Endodermal cell (in vitro differentiated cells): ENCODE data around the gene GALNT5. TPM values are rescaled to one million over a fixed set of nuclear protein-coding genes. Genes with fewer than 3 reads are reported as not detected.
"Not testable (repeated sequence)": the region's sequence is repeated elsewhere in the genome, so short reads cannot be mapped to it uniquely, and the experiment has no call there.

ENCODE experiments used
- DNase-seq: peaks from one replicate; pipeline ENCODE4 v3.0.0-alpha.2; 2017
- H3K27ac ChIP-seq: 2 replicates; pipeline ENCODE4 v1.5.1; 2013; ENCODE audit warnings: mild to moderate bottlenecking, low read depth, low read length, moderate library complexity
- H3K27me3 ChIP-seq: 2 replicates; pipeline ENCODE4 v1.6.1; 2013; ENCODE audit warnings: mild to moderate bottlenecking, low read length, moderate library complexity; ENCODE audit not compliant: insufficient read depth, control insufficient read depth, poor library complexity, severe bottlenecking
- H3K36me3 ChIP-seq: 2 replicates; pipeline ENCODE4 v1.7.0; 2013; ENCODE audit warnings: mild to moderate bottlenecking, low read length, moderate library complexity; ENCODE audit not compliant: control insufficient read depth, insufficient read depth
- H3K4me1 ChIP-seq: one replicate; pipeline ENCODE4 v1.7.0; 2013; ENCODE audit warnings: low read length; ENCODE audit not compliant: control insufficient read depth, insufficient read depth
- H3K4me3 ChIP-seq: 2 replicates; pipeline ENCODE4 v1.5.1; 2013; ENCODE audit warnings: mild to moderate bottlenecking, low read length, moderate library complexity
- H3K9ac ChIP-seq: 2 replicates; pipeline ENCODE4 v1.6.1; 2013; ENCODE audit warnings: mild to moderate bottlenecking, low read length, moderate library complexity; ENCODE audit not compliant: poor library complexity, severe bottlenecking; ENCODE audit errors: extremely low read depth
- H3K9me3 ChIP-seq: 2 replicates; pipeline ENCODE4 v1.6.1; 2013; ENCODE audit warnings: mild to moderate bottlenecking, low read length, moderate library complexity; ENCODE audit not compliant: control insufficient read depth
- H3K27ac Mint-ChIP-seq: 2 replicates; pipeline ENCODE4 v1.8.0; 2020; ENCODE audit warnings: mixed read lengths
- H3K27me3 Mint-ChIP-seq: 2 replicates; pipeline ENCODE4 v1.8.0; 2021; ENCODE audit warnings: mild to moderate bottlenecking, mixed read lengths; ENCODE audit not compliant: insufficient read depth
- H3K36me3 Mint-ChIP-seq: 2 replicates; pipeline ENCODE4 v1.8.0; 2020; ENCODE audit warnings: low read depth, mixed read lengths
- H3K4me1 Mint-ChIP-seq: 2 replicates; pipeline ENCODE4 v1.8.0; 2020; ENCODE audit warnings: mixed read lengths
- H3K4me3 Mint-ChIP-seq: 2 replicates; pipeline ENCODE4 v1.8.0; 2020; ENCODE audit warnings: mild to moderate bottlenecking, moderate library complexity, mixed read lengths
- H3K9me3 Mint-ChIP-seq: 2 replicates; pipeline ENCODE4 v1.8.0; 2020; ENCODE audit warnings: mild to moderate bottlenecking, mixed read lengths
- CTCF ChIP-seq: fragments of 200-600 bp; sonication (generic); conservative IDR thresholded peaks from 2 replicates; pipeline ENCODE4 v1.5.0; 2021; ENCODE audit warnings: antibody characterized with exemption, mild to moderate bottlenecking
- WGBS, 2 experiments: methylation state at CpG; one replicate each; pipeline versions ENCODE4 v1.1.5 to v1.1.7; 2013; ENCODE audit warnings: missing lambda C conversion rate in 2 of 2, mixed read lengths in 1 of 2; ENCODE audit not compliant: insufficient coverage in 1 of 2, insufficient read length in 1 of 2; 5-methylcytosine and 5-hydroxymethylcytosine counted together
- total RNA-seq, 2 donors: library from RNA; stranded (reverse); fragmentation: NEBNext Ultra II Directional in 1 of 2; extraction: Animal tissue kit (Norgen Biotek cat#: 25700) in 1 of 2; gene quantifications; 2 replicates in 1 of 2; 3 replicates in 1 of 2; pipeline ENCODE4 v1.2.1, GENCODE V29; 2021

The GALNT5 gene
- total RNA-seq, 2 donors from 2014 or later, result 0.11 TPM; not detected in 1

- TF ChIP-seq CTCF, result no peak
- Histone ChIP-seq H3K36me3 (no peaks in the 10 kb centered on the region), H3K9me3 (no peaks in the 10 kb centered on the region), H3K4me1 (peaks cover 10% of the 10 kb centered on the region), H3K27me3 (no peaks in the 10 kb centered on the region), H3K27ac (no peak overlapping the region), H3K9ac (no peak overlapping the region), H3K4me3 (no peak overlapping the region)
- DNase-seq, result no peak
- Mint-ChIP-seq H3K27ac (no peak overlapping the region), H3K4me3 (no peak overlapping the region), H3K27me3 (no peaks in the 10 kb centered on the region), H3K36me3 (no peaks in the 10 kb centered on the region), H3K9me3 (peaks cover under 1% of the 10 kb centered on the region), H3K4me1 (peaks cover 13% of the 10 kb centered on the region)
- 73 to 87% methylated on average over 2 of the region's 2 CpGs for WGBS, 2 experiments
Measured at GRCh38 chr2:157269922-157270321, 12.4 kb downstream of the GALNT5 start.

DNA sequence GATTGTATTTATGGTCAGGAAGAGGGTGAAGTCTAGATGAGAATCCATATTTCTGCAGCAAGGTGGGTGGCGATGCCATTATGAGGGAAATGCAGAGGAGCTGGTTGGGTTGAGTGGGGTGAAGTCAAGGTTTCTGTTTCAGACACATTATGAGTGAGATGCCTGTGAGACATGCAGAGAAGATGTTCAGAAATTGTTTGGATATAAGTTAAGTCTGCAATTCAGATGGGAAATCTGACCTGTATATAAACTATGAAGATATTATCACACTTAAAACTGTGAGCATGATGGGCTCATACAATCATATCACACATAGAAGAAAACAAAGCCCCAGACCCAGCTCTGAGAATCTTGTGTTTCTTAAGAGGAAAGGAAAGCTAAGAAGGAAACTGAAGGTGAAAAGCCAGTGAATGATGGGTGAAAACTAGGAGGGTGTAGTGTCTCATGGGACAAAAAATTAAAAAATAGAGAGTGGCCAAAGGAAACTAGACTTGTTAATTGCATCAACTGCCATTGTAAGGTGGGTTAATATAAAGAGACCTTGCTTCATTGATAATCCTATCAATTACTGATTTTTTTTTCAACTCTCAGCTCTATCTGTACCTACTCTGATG is 14.2 kb downstream of the GALNT5 start:
- no peaks in the 10 kb centered on the region for H3K36me3 Mint-ChIP-seq
- no peak for TF ChIP-seq CTCF
- no peak overlapping the region for H3K9ac ChIP-seq
- H3K27ac Mint-ChIP-seq, result no peak overlapping the region
- WGBS, 2 experiments, result 92 to 100% methylated on average over 1 of the region's 1 CpG
- DNase-seq, result no peak
- no peak overlapping the region for H3K27ac ChIP-seq
- no peaks in the 10 kb centered on the region for H3K9me3 ChIP-seq
- H3K27me3 ChIP-seq, result no peaks in the 10 kb centered on the region
- H3K4me3 Mint-ChIP-seq, result no peak overlapping the region
- peaks cover 3% of the 10 kb centered on the region for H3K9me3 Mint-ChIP-seq
- no peaks in the 10 kb centered on the region for H3K4me1 Mint-ChIP-seq
- no peak overlapping the region for H3K4me3 ChIP-seq
- no peaks in the 10 kb centered on the region for H3K27me3 Mint-ChIP-seq
- H3K36me3 ChIP-seq, result no peaks in the 10 kb centered on the region
- no peaks in the 10 kb centered on the region for H3K4me1 ChIP-seq

- H3K4me1 ChIP-seq, H3K36me3 ChIP-seq, H3K4me3 Mint-ChIP-seq, H3K4me3 ChIP-seq, DNase-seq, H3K36me3 Mint-ChIP-seq, H3K4me1 Mint-ChIP-seq, H3K27me3 Mint-ChIP-seq, H3K27me3 ChIP-seq, H3K9me3 ChIP-seq, H3K9me3 Mint-ChIP-seq, H3K9ac ChIP-seq, H3K27ac ChIP-seq, H3K27ac Mint-ChIP-seq: not testable (repeated sequence)
- WGBS, 2 experiments, result 89 to 91% methylated on average over 7 of the region's 7 CpGs
Measured at GRCh38 chr2:157279311-157279710, 21.8 kb downstream of the GALNT5 start.

DNA sequence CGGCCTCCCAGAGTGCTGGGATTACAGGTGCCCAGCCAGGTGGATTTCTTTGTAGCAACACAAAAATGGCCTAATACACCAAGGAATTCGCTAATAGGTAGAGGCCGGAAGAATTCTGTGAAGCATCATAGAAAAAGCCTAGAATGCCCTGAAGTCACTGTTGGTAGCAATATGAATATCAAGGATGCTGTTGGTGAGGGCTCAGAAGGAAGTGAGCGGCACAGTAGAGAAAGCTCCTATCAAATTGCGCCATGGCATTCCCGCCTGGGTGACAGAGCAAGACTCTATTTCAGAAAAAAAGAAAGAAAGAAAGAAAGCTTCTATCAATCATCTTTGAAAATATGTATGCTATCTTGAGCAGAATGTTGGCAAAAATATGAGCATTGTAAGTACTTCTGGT is 23.8 kb downstream of the GALNT5 start:
- H3K9me3 Mint-ChIP-seq, result peaks cover 6% of the 10 kb centered on the region
- H3K4me3 Mint-ChIP-seq, result no peak overlapping the region
- whole genome bisulfite sequencing, 2 experiments, result 90 to 100% methylated on average over 5 to 6 of the region's 6 CpGs
- Histone ChIP-seq H3K4me1 (no peaks in the 10 kb centered on the region), H3K27ac (no peak overlapping the region), H3K36me3 (no peaks in the 10 kb centered on the region), H3K9ac (no peak overlapping the region), H3K27me3 (no peaks in the 10 kb centered on the region), H3K9me3 (no peaks in the 10 kb centered on the region), H3K4me3 (no peak overlapping the region)
- no peaks in the 10 kb centered on the region for H3K4me1 Mint-ChIP-seq
- DNase-seq, result no peak
- no peak overlapping the region for H3K27ac Mint-ChIP-seq
- TF ChIP-seq CTCF, result no peak
- H3K27me3 Mint-ChIP-seq, result no peaks in the 10 kb centered on the region
- no peaks in the 10 kb centered on the region for H3K36me3 Mint-ChIP-seq
